HepG2 (cell line): ENCODE results near the gene KIF5B. TPM values are rescaled to one million over a fixed set of nuclear protein-coding genes. Genes with fewer than 3 reads are reported as not detected.
A peak's percentile ranks its signal among the peaks of the same experiment; 100 is the strongest.

ENCODE experiments used
- HHEX ChIP-seq: IDR thresholded peaks from 2 replicates; pipeline ENCODE4 v1.6.1; 2016; ENCODE audit warnings: control low read depth
- KDM3A ChIP-seq: IDR thresholded peaks from 2 replicates; pipeline ENCODE4 v1.6.1; 2018; ENCODE audit warnings: low read depth, missing compliant biosample characterization
- RAD51 ChIP-seq: fragments of 450-650 bp; IDR thresholded peaks from 2 replicates; pipeline ENCODE4 v1.6.1; 2016; ENCODE audit warnings: borderline replicate concordance
- RELA ChIP-seq: sonication (generic); formaldehyde crosslinking; IDR thresholded peaks from 2 replicates; pipeline ENCODE4 v1.4.0; 2020; ENCODE audit warnings: missing genetic modification reagents
- SATB2 ChIP-seq: sonication (generic); formaldehyde crosslinking; IDR thresholded peaks from 2 replicates; pipeline ENCODE4 v1.5.0; 2020; ENCODE audit warnings: missing genetic modification reagents
- SP5 ChIP-seq: IDR thresholded peaks from 2 replicates; pipeline ENCODE4 v1.6.1; 2016; ENCODE audit warnings: low read depth, borderline replicate concordance
- ZFP36L1 ChIP-seq: sonication (generic); formaldehyde crosslinking; IDR thresholded peaks from 2 replicates; pipeline ENCODE4 v1.8.0; 2022; ENCODE audit warnings: mild to moderate bottlenecking, missing genetic modification reagents, moderate library complexity
- ZNF124 ChIP-seq: sonication (generic); formaldehyde crosslinking; IDR thresholded peaks from 2 replicates; pipeline ENCODE4 v1.4.0; 2020; ENCODE audit warnings: missing genetic modification reagents
- ZNF567 ChIP-seq: sonication (generic); formaldehyde crosslinking; IDR thresholded peaks from 2 replicates; pipeline ENCODE4 v1.8.1; 2023; ENCODE audit warnings: mild to moderate bottlenecking, missing genetic modification reagents, borderline replicate concordance
- ZNF768 ChIP-seq: sonication (generic); formaldehyde crosslinking; IDR thresholded peaks from 2 replicates; pipeline ENCODE4 v1.4.0; 2020; ENCODE audit warnings: missing genetic modification reagents
- ZNF792 ChIP-seq: IDR thresholded peaks from 2 replicates; pipeline ENCODE4 v1.6.1; 2016
- polyA plus RNA-seq, 8 experiments: library from polyadenylated mRNA; depleted of rRNA in 3 of 8; stranded (reverse) in 7 of 8; unstranded in 1 of 8; fragments of >200 nt; fragmentation: Illumina TruSeq in 4 of 8; extraction: Trizol in 4 of 8; gene quantifications; 2 replicates each; pipeline versions ENCODE4 v1.2.1 to v1.2.3, GENCODE V29; 2011 to 2016; ENCODE audit warnings: low read depth in 4 of 8, missing spikeins in 1 of 8, mixed read lengths in 1 of 8; ENCODE audit not compliant: insufficient read depth in 1 of 8
- total RNA-seq, 5 experiments: library from RNA; depleted of rRNA; stranded (reverse); fragments of >200 nt; fragmentation: Illumina TruSeq; extraction: Trizol; gene quantifications; 2 replicates each; pipeline ENCODE4 v1.2.3, GENCODE V29; 2016; ENCODE audit warnings: low read depth in 1 of 5
- TF ChIP-seq, protein P1 (sequence below): sonication (generic); formaldehyde crosslinking; IDR thresholded peaks from 2 replicates; pipeline ENCODE4 v1.4.0; 2020; ENCODE audit warnings: missing genetic modification reagents
- TF ChIP-seq, protein P2 (sequence below): sonication (generic); formaldehyde crosslinking; IDR thresholded peaks from 2 replicates; pipeline ENCODE4 v1.5.0; 2020; ENCODE audit warnings: missing genetic modification reagents
- TF ChIP-seq, protein P3 (sequence below): sonication (generic); formaldehyde crosslinking; IDR thresholded peaks from 2 replicates; pipeline ENCODE4 v1.4.0; 2020; ENCODE audit warnings: missing genetic modification reagents
- TF ChIP-seq, protein P4 (sequence below): IDR thresholded peaks from 2 replicates; pipeline ENCODE4 v1.6.1; 2016; ENCODE audit warnings: missing compliant biosample characterization, missing genetic modification reagents, borderline replicate concordance
- TF ChIP-seq, protein P5 (sequence below): sonication (generic); formaldehyde crosslinking; IDR thresholded peaks from 2 replicates; pipeline ENCODE4 v1.4.0; 2020; ENCODE audit warnings: mild to moderate bottlenecking, missing genetic modification reagents
- TF ChIP-seq, protein P6 (sequence below): sonication (generic); formaldehyde crosslinking; IDR thresholded peaks from 2 replicates; pipeline ENCODE4 v1.8.0; 2022; ENCODE audit warnings: mild to moderate bottlenecking, missing genetic modification reagents; ENCODE audit not compliant: insufficient replicate concordance

Gene KIF5B
- total and polyA plus RNA-seq, 2 of the 13 experiments (the other 11 are each of a cell fraction or from before 2014, with no cell fraction given) = 34.3 to 133 TPM

DNA sequence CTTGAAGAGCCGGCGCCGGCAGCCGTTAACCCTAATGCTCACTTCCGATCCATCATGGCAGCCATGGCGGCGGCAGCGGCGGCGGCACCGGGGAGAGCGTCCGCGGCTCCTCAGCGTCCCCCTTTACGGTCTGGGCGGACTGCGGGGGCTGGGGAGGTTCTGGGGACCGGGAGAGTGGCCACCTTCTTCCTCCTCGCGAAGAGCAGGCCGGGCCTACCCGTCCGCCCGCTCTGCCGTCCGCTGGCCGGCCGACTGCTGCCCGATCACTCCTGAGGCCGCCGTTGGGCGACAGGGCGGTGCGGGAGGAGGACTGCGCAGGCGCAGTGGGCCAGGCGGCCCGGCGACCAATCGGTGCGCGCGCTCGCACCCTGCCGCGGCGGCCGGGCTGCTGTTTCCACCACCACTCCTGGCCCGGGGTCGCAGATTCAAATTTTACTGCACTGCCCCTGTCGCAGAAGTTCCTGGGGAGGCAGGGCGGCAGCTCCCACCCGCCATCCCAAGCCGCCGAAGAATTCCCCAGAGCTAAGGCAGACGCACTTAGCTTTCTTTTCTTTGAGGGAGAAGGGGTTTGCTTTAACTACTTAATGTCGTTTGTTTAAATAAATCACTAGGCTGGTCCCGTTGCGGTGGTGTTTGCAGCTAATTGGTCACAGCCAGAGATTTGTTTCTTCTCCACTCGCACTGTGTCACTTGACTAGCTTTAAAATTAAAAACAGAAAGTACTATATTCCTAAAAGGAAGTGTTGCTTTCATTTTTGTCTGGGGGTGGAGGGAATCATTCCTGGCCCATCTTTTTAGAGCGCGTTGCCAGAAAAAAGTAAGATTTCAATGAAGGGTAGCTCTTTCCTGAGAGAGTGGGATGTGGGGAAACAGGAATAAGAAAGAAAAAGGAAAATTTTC is at the start of gene KIF5B (continued):
- TF ChIP-seq, protein P1, sequence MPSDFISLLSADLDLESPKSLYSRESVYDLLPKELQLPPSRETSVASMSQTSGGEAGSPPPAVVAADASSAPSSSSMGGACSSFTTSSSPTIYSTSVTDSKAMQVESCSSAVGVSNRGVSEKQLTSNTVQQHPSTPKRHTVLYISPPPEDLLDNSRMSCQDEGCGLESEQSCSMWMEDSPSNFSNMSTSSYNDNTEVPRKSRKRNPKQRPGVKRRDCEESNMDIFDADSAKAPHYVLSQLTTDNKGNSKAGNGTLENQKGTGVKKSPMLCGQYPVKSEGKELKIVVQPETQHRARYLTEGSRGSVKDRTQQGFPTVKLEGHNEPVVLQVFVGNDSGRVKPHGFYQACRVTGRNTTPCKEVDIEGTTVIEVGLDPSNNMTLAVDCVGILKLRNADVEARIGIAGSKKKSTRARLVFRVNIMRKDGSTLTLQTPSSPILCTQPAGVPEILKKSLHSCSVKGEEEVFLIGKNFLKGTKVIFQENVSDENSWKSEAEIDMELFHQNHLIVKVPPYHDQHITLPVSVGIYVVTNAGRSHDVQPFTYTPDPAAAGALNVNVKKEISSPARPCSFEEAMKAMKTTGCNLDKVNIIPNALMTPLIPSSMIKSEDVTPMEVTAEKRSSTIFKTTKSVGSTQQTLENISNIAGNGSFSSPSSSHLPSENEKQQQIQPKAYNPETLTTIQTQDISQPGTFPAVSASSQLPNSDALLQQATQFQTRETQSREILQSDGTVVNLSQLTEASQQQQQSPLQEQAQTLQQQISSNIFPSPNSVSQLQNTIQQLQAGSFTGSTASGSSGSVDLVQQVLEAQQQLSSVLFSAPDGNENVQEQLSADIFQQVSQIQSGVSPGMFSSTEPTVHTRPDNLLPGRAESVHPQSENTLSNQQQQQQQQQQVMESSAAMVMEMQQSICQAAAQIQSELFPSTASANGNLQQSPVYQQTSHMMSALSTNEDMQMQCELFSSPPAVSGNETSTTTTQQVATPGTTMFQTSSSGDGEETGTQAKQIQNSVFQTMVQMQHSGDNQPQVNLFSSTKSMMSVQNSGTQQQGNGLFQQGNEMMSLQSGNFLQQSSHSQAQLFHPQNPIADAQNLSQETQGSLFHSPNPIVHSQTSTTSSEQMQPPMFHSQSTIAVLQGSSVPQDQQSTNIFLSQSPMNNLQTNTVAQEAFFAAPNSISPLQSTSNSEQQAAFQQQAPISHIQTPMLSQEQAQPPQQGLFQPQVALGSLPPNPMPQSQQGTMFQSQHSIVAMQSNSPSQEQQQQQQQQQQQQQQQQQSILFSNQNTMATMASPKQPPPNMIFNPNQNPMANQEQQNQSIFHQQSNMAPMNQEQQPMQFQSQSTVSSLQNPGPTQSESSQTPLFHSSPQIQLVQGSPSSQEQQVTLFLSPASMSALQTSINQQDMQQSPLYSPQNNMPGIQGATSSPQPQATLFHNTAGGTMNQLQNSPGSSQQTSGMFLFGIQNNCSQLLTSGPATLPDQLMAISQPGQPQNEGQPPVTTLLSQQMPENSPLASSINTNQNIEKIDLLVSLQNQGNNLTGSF (CRISPR knock-in tag) = peak; percentile 63; the same call in 1 of the 2 replicates
- TF ChIP-seq ZFP36L1 (CRISPR knock-in tag) = no peak
- peak; percentile 77; the same call in 1 of the 2 replicates for TF ChIP-seq ZNF768 (CRISPR knock-in tag)
- TF ChIP-seq, protein P2, sequence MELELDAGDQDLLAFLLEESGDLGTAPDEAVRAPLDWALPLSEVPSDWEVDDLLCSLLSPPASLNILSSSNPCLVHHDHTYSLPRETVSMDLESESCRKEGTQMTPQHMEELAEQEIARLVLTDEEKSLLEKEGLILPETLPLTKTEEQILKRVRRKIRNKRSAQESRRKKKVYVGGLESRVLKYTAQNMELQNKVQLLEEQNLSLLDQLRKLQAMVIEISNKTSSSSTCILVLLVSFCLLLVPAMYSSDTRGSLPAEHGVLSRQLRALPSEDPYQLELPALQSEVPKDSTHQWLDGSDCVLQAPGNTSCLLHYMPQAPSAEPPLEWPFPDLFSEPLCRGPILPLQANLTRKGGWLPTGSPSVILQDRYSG (CRISPR knock-in tag) = no peak
- TF ChIP-seq, protein P3, sequence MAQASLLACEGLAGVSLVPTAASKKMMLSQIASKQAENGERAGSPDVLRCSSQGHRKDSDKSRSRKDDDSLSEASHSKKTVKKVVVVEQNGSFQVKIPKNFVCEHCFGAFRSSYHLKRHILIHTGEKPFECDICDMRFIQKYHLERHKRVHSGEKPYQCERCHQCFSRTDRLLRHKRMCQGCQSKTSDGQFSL (CRISPR knock-in tag) = no peak
- TF ChIP-seq RAD51 = no peak
- TF ChIP-seq, protein P4, sequence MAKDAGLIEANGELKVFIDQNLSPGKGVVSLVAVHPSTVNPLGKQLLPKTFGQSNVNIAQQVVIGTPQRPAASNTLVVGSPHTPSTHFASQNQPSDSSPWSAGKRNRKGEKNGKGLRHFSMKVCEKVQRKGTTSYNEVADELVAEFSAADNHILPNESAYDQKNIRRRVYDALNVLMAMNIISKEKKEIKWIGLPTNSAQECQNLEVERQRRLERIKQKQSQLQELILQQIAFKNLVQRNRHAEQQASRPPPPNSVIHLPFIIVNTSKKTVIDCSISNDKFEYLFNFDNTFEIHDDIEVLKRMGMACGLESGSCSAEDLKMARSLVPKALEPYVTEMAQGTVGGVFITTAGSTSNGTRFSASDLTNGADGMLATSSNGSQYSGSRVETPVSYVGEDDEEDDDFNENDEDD (CRISPR knock-in tag) = peak; percentile 62; the same call in 1 of the 2 replicates
- TF ChIP-seq, protein P5, sequence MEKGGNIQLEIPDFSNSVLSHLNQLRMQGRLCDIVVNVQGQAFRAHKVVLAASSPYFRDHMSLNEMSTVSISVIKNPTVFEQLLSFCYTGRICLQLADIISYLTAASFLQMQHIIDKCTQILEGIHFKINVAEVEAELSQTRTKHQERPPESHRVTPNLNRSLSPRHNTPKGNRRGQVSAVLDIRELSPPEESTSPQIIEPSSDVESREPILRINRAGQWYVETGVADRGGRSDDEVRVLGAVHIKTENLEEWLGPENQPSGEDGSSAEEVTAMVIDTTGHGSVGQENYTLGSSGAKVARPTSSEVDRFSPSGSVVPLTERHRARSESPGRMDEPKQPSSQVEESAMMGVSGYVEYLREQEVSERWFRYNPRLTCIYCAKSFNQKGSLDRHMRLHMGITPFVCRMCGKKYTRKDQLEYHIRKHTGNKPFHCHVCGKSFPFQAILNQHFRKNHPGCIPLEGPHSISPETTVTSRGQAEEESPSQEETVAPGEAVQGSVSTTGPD = no peak
- no peak for TF ChIP-seq HHEX (CRISPR knock-in tag)
- TF ChIP-seq SP5 (CRISPR knock-in tag) = no peak
- no peak for TF ChIP-seq RELA (CRISPR knock-in tag)
- 0 out of 2 replicates have a peak, but pooled peaks have one; percentile 53 for TF ChIP-seq ZNF792
- TF ChIP-seq KDM3A (CRISPR knock-in tag) = no peak; the same call in 1 of the 2 replicates
- TF ChIP-seq, protein P6, sequence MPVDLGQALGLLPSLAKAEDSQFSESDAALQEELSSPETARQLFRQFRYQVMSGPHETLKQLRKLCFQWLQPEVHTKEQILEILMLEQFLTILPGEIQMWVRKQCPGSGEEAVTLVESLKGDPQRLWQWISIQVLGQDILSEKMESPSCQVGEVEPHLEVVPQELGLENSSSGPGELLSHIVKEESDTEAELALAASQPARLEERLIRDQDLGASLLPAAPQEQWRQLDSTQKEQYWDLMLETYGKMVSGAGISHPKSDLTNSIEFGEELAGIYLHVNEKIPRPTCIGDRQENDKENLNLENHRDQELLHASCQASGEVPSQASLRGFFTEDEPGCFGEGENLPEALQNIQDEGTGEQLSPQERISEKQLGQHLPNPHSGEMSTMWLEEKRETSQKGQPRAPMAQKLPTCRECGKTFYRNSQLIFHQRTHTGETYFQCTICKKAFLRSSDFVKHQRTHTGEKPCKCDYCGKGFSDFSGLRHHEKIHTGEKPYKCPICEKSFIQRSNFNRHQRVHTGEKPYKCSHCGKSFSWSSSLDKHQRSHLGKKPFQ (CRISPR knock-in tag) = peak; percentile 52
- TF ChIP-seq ZNF567 (CRISPR knock-in tag) = peak; percentile 83; the same call in 1 of the 2 replicates
- peak; percentile 39; the same call in 1 of the 2 replicates for TF ChIP-seq SATB2 (CRISPR knock-in tag)
- TF ChIP-seq ZNF124 (CRISPR knock-in tag) = peak; percentile 41; the same call in 1 of the 2 replicates
